ENCODE data around the gene EXOC4.
"Not testable (repeated sequence)": the region's sequence is repeated elsewhere in the genome, so short reads cannot be mapped to it uniquely, and the experiment has no call there.

Gene EXOC4

DNA sequence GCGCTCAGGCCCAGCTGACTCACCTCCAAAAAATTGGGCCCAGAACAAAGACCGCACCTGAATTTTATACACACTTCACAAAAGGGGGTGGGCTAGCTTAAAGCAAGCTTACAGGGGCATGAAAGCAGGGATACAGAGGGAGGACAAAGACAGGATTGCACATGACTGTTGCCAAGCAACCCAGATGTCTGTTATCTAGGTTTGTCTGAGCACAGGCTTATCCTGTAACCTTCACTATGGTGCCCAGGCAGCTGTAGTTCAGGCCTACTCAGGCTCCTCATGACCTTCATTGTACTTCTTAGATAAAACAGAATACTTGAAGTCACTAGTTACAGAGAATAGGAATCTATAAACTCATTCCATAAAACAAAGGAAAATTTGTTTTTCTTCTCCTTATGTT, 824.7 kb downstream of the EXOC4 start:
- DNase-seq (ENCODE audit: low read depth) = not testable (repeated sequence)

GRCh38 chr7:134078991-134079390, 826.1 kb downstream of the EXOC4 start:
- DNase-seq (ENCODE audit: low read depth) = no peak

- DNase-seq (ENCODE audit: low read depth) = no peak
These were observed 828.8 kb downstream of the EXOC4 start for GRCh38 chr7:134081695-134082094.

DNA sequence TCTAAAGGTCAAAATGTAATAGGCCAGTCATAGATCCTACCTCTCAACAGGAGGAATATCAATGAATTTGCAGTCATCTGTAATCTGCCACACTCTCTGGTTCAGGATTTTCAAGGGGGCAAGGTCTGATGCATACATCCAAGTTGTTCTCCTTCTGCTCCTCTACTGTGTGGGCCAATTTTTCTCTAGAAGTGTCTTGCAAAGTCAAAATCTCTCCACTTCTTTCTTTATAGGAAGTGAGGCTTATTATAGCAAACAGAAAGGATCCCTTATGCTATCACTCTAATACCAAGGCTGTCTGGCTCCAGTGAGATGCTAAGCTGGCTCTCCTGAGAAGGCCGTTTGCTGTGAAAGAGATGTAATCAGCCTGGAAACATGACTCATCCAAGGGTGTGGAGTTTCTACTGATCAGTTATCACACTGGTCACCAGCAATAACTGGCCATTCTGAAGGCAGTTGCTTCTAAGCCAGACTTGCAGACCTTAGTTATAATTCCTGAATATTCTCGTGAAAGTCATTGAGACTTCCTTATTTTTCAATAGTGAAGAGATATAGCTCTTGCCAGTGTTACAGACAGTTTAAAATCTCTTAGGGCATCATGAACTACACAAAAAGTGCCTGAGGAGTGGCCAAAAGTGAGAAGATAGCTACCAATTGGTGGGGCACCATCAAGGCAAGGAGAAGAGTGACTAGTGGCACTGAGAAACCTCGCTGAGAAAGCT, 831.0 kb downstream of the EXOC4 start:
- no peak for DNase-seq (ENCODE audit: low read depth)

DNA sequence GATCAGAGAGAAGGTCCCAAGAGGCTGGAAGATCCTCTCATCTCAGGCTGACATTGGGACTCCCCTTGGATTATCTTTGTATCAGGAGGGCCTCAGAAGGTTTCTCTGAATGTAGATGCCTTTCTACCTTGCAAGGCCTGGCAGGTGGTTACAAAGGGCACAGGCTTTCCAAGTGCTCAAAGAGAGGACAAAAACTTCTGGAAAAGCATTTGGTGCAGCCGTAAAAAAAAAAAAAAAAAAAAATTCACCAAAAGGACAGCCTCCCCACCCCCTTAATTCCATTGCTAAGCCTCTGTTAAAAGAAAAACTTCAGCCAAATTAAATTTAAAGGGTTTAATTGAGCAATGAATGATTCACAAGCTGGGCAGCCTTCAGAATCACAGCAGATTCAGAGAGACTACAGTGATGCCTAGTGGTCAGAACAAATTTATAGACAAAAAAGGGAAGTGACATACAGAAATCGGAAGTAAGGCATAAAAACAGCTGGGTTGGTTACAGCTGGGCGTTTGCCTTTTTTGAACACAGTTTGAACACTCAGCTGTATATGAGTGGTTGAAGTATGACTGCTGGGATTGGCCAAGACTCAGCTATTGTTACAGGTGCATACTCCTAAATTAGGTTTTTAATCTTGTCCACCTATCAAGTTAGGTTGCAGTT, 831.7 kb downstream of the EXOC4 start:
- DNase-seq (ENCODE audit: low read depth) = no peak

- DNase-seq (ENCODE audit: low read depth) = no peak
These were observed 832.4 kb downstream of the EXOC4 start for GRCh38 chr7:134085311-134085710.

- DNase-seq (ENCODE audit: low read depth) = no peak
These were observed 834.3 kb downstream of the EXOC4 start for GRCh38 chr7:134086998-134087735.

DNA sequence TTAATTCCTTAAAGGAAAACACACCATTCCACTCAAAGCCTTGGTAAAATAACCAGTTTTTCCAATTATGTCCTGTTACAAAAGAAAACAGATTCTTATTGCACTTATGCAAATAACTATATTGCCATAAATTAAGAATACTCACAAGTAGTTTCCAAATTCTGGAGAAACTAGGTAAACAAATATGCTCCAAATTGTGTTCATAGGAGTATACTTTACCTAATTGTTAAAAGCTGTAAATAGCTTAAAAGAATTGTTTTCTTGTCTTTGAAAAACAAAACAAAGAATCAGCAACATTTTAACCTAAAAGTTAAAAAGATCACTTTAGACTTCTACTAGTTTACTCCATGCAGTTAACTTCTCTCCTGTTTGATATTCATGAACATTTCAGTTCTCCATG, 835.3 kb downstream of the EXOC4 start:
- DNase-seq (ENCODE audit: low read depth) = no peak

GRCh38 chr7:134089446-134089845, 836.6 kb downstream of the EXOC4 start:
- DNase-seq (ENCODE audit: low read depth) = no peak

DNA sequence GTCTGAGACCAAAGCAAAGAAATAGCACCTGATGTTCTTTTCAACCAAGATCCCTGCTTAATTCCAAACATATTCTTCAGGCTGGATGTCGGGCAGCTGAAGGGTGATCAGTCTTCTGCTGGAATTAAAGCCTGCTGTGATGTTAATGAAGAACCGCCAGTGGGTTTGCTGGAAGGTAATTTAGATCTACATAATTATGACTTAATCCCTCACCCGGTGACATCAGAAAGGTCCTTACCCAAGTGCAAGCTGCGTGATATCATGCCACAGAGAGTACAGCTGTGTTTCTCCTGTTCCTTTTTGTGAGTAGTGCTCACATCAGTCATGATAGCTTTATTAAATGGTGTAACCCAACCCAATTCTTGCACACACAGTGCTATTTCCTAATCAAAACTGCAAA, 845.2 kb downstream of the EXOC4 start:
- no peak for DNase-seq (ENCODE audit: low read depth)

DNA sequence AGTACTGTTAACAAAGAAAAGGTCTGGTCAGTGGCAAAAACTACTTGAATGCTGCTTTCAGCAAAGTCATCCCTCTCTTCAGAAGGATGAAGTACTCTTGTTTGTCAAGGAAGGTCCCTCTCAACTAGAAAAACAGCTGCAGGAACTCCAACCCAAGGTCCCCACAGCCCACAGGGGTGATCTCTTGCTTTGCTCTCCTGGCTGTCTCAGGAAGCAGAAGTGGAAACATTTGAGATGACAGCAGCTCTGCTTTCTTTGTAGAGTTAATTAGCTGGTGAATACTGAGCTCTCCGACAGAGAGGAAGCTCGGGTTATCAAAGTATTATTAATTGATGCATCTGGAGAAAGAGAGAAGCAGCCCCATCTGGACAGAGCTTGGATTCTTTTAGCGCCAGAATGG, 848.8 kb downstream of the EXOC4 start:
- no peak for DNase-seq (ENCODE audit: low read depth)

DNA sequence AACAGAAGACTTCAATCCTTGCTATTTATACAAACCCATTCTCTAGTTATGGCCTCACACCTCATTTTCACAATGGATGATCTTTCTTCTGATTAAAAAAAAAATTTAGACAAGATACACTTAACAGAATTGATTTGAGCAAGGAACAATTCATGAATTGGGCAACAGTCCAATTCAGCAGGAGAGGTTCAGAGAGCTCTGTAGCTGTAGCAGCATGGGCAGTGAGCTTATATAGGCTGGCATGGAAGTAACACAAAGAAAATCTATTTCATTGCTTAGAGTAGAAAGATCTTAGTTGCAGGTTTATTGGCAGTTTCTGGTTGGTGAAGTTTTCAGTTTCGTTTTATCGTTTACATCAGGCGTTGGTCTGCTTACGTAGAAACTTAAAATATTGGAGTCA, 851.3 kb downstream of the EXOC4 start:
- no peak for DNase-seq (ENCODE audit: low read depth)

DNA sequence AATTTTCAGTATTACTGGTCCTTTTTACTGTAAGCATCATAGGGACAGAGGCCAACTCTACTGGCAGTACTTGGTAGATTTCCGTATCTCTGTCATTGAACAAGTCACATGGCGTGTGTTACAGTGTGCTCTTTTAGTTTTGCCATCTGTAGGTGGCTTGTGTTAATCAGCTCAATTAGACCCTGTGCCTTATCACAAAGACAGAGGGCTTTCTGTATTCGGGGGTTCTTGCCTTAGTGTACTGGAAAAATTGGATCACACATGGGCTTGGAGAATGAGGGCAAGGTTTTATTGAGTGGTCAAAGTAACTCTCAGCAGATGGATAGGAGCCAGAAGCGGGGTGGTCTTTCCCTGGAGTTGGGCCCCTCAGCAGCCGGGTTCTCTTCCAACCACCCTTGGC, 853.0 kb downstream of the EXOC4 start:
- no peak for DNase-seq (ENCODE audit: low read depth)

DNA sequence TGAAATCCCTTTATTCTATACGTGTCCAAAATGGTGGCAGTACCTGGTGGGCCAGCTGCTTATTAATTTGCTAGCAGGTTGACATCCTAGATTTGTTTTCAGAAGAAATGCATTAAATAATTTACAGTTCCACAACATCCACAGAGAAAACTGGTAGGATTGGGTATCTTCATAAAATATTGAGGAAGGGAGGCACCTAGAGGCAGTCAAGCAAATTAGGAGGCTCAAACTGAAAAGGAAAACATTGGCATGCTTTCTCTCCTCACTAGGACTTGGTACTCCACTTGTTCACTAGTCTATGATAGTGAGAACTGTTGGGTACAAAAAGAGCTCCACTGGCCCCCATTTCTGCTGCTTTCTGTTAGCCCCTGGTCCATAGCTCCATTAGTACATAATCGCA, 855.9 kb downstream of the EXOC4 start:
- no peak for DNase-seq (ENCODE audit: low read depth)

GRCh38 chr7:134113655-134114054, 860.8 kb downstream of the EXOC4 start:
- DNase-seq (ENCODE audit: low read depth) = no peak

DNA sequence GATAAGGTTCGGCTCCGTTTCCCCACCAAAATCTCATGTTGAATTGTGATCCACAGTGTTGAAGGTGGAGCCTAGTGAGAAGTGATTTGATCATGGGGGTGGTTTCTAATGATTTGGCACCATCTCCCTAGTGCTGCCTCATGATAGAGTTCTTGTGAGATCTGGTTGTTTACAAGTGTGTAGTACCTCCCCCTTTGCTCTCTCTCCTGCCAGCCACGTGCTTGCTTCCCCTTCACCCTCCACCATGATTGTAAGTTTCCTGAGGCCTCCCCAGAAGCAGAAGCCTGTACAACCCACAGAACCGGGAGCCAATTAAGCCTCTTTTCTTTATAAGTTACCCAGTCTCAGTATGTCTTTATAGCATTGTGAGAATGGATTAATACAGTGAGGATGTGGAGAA, 862.1 kb downstream of the EXOC4 start:
- DNase-seq (ENCODE audit: low read depth) = no peak
